Psoas muscle (tissue), 8 donors: ENCODE measurements around the gene TENT4B. TPM values are rescaled to one million over a fixed set of nuclear protein-coding genes. Genes with fewer than 3 reads are reported as not detected.

Experiments used
- ATAC-seq, 4 donors: fragments of 200-7000 bp; cut with Tn5 transposase; one replicate each; pipeline ENCODE4 v1.9.1; 2020; ENCODE audit warnings: moderate library complexity in 3 of 4, mild to moderate bottlenecking in 2 of 4
- DNase-seq, 2 donors: peaks; one replicate each; pipeline ENCODE4 v3.0.0-alpha.2; 2020
- H3K27ac ChIP-seq: fragments of 200-600 bp; one replicate; pipeline ENCODE4 v1.8.0; 2022
- H3K27me3 ChIP-seq, 3 donors: fragments of 200-600 bp in 1 of 3; one replicate each; pipeline versions ENCODE4 v1.6.1 to v1.8.0; 2013 to 2022; ENCODE audit warnings: low read length in 2 of 3, mild to moderate bottlenecking in 2 of 3, moderate library complexity in 1 of 3; ENCODE audit not compliant: insufficient read depth in 3 of 3
- H3K36me3 ChIP-seq, 2 donors: fragments of 200-600 bp in 1 of 2; one replicate each; pipeline versions ENCODE4 v1.6.1 to v1.8.0; 2013 to 2022; ENCODE audit warnings: low read depth in 1 of 2, mild to moderate bottlenecking in 1 of 2, moderate library complexity in 1 of 2; ENCODE audit not compliant: insufficient read depth in 1 of 2
- H3K4me1 ChIP-seq: fragments of 200-600 bp; one replicate; pipeline ENCODE4 v1.8.0; 2022
- H3K4me3 ChIP-seq: fragments of 200-600 bp; one replicate; pipeline ENCODE4 v1.8.0; 2022; ENCODE audit warnings: mild to moderate bottlenecking
- H3K9me3 ChIP-seq: fragments of 200-600 bp; one replicate; pipeline ENCODE4 v1.8.0; 2022
- WGBS, 3 donors: extraction: QIAGEN DNeasy Blood & Tissue Kit; methylation state at CpG; one replicate each; pipeline versions ENCODE4 v1.1.6 to v1.1.7; 2013; 5-methylcytosine and 5-hydroxymethylcytosine counted together
- intact Hi-C, 2 donors: fragments of 100-400 bp; cut with DNase I; formaldehyde crosslinking; loops; one replicate each; pipeline versions ENCODE4 v1.11.0 to v1.14.2; 2022
- polyA plus RNA-seq, 3 donors: library from polyadenylated mRNA; stranded (reverse); fragments of 200-250 nt; gene quantifications; one replicate each; pipeline ENCODE4 v1.2.3, GENCODE V29; 2013
- total RNA-seq, 4 donors: library from RNA; stranded (reverse); fragmentation: NEBNext Ultra II Directional in 2 of 4; extraction: Animal tissue kit (Norgen Biotek cat#: 25700) in 2 of 4; gene quantifications; one replicate each; pipeline versions ENCODE4 v1.2.1 to v1.2.4, GENCODE V29; 2021 to 2023
- TF ChIP-seq, protein P1 (sequence below): fragments of 200-600 bp; IDR thresholded peaks from one replicate; pipeline ENCODE4 v1.8.0; 2022; ENCODE audit warnings: antibody characterized with exemption
- donor health status: healthy with polysubstance abuse.
- donor health status: DM: no; HTN: no; CAD: no; lungs with moderate emphysema.
- donor health status: Bipolar disorder and iron deficiency.
- donor health status: healthy.
- donor health status: DM: yes; HTN: yes; CAD: no.
- donor health status: DM: no; HTN: no; CAD: no.
- donor health status: DM: no; HTN: no; CAD: no.
- donor health status: DM: yes; HTN: yes; CAD: no.

TENT4B gene
- total and polyA plus RNA-seq, 7 donors, result 3.5 to 9.7 (median 7.1) TPM

DNA sequence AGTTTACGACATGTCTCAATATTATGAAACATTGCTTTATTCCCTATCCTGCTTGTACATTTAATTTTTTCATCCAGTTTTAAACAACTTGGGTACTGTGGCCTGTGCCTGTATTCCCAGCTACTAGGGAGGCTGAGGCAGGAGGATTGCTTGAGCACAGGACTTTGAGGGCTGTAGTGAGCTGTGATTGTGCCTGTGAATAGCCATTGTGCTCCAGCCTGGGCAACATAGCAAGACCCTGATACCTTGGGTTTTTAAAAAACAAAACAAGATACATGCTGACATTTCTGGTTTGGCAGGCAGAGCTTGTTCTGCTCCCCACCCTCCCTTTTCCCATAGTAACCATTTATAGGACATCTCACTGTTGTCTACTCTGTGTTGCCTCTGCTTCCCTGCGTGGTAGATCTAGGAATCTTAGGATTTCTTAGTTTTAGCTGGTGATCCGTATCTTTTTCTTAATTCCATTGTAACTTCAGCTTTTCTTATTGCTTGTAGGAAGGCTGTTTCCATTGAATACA is 35.6 kb downstream of the TENT4B start:
- WGBS, 3 donors, result 69 to 91% (median 78%) methylated on average over 3 of the region's 3 CpGs
- intact Hi-C loops, result no loop called here
- Histone ChIP-seq H3K36me3 (no peaks in the 10 kb centered on the region), H3K4me1 (peaks cover 7% of the 10 kb centered on the region), H3K4me3 (no peak overlapping the region), H3K27ac (no peak overlapping the region), H3K27me3 (no peaks in the 10 kb centered on the region), H3K9me3 (no peaks in the 10 kb centered on the region)
- TF ChIP-seq, protein P1, sequence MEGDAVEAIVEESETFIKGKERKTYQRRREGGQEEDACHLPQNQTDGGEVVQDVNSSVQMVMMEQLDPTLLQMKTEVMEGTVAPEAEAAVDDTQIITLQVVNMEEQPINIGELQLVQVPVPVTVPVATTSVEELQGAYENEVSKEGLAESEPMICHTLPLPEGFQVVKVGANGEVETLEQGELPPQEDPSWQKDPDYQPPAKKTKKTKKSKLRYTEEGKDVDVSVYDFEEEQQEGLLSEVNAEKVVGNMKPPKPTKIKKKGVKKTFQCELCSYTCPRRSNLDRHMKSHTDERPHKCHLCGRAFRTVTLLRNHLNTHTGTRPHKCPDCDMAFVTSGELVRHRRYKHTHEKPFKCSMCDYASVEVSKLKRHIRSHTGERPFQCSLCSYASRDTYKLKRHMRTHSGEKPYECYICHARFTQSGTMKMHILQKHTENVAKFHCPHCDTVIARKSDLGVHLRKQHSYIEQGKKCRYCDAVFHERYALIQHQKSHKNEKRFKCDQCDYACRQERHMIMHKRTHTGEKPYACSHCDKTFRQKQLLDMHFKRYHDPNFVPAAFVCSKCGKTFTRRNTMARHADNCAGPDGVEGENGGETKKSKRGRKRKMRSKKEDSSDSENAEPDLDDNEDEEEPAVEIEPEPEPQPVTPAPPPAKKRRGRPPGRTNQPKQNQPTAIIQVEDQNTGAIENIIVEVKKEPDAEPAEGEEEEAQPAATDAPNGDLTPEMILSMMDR, result no peak
- ATAC-seq, result no peak
- DNase-seq, result no peak

DNA sequence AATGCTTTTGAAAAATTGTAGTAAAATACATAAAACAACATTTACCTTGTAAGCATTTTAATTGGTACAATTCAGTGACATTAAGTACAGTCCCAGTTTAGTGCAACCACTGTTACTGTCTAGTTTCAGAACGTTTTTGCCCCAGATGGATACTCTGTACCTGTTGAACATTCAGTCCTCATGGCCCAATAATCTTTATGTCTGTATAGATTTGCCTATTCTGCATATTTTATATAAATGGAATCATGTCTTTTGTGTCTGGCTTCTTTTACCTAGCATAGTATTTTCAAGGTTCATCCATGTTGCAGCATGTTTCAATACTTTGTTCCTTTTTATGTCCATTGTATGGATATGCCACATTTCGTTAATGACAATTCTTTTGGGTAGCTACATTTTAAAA is 37.2 kb downstream of the TENT4B start:
- Histone ChIP-seq H3K9me3 (no peaks in the 10 kb centered on the region), H3K4me3 (no peak overlapping the region), H3K27ac (no peak overlapping the region), H3K36me3 (no peaks in the 10 kb centered on the region), H3K27me3 (no peaks in the 10 kb centered on the region), H3K4me1 (peaks cover 12% of the 10 kb centered on the region)
- WGBS, 3 donors, result 76 to 88% (median 77%) methylated on average over 2 of the region's 2 CpGs
- intact Hi-C loops, result no loop called here
- no peak for DNase-seq
- no peak for ATAC-seq
- TF ChIP-seq, protein P1, result no peak

DNA sequence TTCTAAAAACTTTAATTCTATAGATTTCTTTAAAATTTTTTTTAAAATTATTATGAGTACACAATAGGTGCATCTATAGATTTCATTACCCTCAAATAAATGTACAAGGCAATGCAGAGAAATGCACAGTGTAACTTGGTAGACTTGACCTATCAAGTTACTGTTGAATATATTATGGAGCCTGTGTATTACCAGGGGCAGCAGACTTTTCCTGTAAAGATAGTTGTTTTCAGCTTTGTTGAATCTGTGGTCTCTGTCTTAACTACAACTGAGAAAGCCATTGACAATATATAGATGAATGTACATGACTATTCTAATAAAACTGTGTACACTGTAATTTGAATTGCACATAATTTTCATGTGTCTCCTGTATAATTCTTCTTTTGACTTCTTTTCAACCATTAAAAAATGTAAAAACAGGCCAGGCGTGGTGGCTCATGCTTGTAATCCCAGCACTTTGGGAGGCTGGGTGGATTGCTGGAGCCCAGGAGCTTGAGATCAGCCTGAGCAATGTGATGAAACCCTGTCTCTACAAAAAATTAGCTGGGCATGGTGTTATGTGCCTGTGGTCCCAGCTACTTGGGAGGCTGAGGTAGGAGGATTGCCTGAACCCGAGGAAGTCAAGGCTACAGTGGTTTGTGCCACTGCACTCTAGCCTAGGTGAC is 39.4 kb downstream of the TENT4B start:
- H3K27ac ChIP-seq, result no peak overlapping the region
- DNase-seq (no peak), ATAC-seq (no peak)
- H3K9me3 ChIP-seq, result no peaks in the 10 kb centered on the region
- H3K4me3 ChIP-seq, result no peak overlapping the region
- WGBS, 3 donors, result 90 to 97% (median 95%) methylated on average over 2 of the region's 2 CpGs
- H3K27me3 ChIP-seq, result no peaks in the 10 kb centered on the region
- intact Hi-C loops, result no loop called here
- H3K4me1 ChIP-seq, result peaks cover 20% of the 10 kb centered on the region
- H3K36me3 ChIP-seq, result no peaks in the 10 kb centered on the region
- TF ChIP-seq, protein P1, result no peak

DNA sequence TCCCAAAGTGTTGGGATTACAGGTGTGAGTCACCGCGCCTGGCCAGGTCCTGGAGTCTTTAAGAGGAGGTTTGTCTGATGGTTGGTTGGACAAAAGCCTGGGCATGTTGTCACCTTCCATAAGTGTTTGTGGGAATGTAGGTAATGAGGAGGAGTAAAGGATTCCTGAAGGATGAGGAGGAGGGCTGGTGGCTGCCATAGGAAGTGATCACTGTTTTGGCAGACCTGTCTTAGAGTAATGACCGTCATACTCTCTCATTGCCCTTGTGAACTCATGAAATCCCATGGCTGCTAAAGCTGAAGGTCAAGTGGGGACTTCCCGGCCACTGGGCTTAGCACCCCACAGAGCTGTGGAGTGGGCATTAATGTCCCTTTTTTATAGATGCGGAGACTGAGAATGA is 40.5 kb downstream of the TENT4B start:
- H3K4me3 ChIP-seq, result no peak overlapping the region
- H3K36me3 ChIP-seq, result no peaks in the 10 kb centered on the region
- DNase-seq (no peak), ATAC-seq (peak in 1 of 4 donors; percentile 59)
- TF ChIP-seq, protein P1, result no peak
- peaks cover 15% of the 10 kb centered on the region for H3K4me1 ChIP-seq
- intact Hi-C loops, result no loop called here
- no peaks in the 10 kb centered on the region for H3K27me3 ChIP-seq
- no peaks in the 10 kb centered on the region for H3K9me3 ChIP-seq
- 68 to 88% (median 75%) methylated on average over 5 of the region's 5 CpGs for WGBS, 3 donors
- H3K27ac ChIP-seq, result no peak overlapping the region

DNA sequence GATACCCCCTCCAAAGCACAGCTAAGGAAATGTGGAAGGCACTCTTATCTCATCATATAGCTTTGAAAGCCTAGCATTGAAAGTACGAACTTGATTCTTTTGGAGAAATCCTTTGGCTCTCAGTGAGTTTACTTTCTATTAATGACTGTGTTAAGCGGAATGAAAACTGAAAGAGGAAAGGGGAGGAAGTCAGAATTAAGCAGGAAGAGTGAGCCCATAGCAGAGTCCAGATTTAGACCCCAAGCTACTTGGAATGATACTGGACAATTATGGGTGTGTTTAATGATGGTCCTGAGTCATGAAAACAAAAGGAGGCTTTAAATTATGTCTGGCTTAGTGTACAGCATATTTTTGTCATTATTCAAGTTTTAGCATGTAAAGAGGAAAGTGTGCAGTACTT is 42.2 kb downstream of the TENT4B start:
- ATAC-seq (no peak), DNase-seq (no peak)
- TF ChIP-seq, protein P1, result no peak
- H3K36me3 ChIP-seq, result no peaks in the 10 kb centered on the region
- no peaks in the 10 kb centered on the region for H3K9me3 ChIP-seq
- no peak overlapping the region for H3K4me3 ChIP-seq
- peaks cover 21% of the 10 kb centered on the region for H3K4me1 ChIP-seq
- WGBS, 3 donors, result 57 to 65% (median 60%) methylated on average over 2 of the region's 2 CpGs
- H3K27me3 ChIP-seq, result no peaks in the 10 kb centered on the region
- intact Hi-C loops, result no loop called here
- H3K27ac ChIP-seq, result no peak overlapping the region
